Caki2 (cell line): ENCODE measurements around the gene TARP.

Experiments
- DNase-seq: peaks from one replicate; pipeline ENCODE4 v3.0.0-alpha.2; 2015; ENCODE audit warnings: low read depth
- in situ Hi-C: cut with HindIII; loops from 2 replicates; pipeline ENCODE4 v1.10.0; 2016; ENCODE audit warnings: low sequenced_read_pairs, low pct_unique_long_range_greater_than_20kb, mixed read lengths

Gene TARP

GRCh38 chr7:38307640-38308039 is 34.2 kb upstream of the TARP start:
- in situ Hi-C loops, result loop anchor here (25.0 kb wide), 1 partner anchor 395 kb away; the partner anchor contains the start of genes EPDR1 and SFRP4

DNA sequence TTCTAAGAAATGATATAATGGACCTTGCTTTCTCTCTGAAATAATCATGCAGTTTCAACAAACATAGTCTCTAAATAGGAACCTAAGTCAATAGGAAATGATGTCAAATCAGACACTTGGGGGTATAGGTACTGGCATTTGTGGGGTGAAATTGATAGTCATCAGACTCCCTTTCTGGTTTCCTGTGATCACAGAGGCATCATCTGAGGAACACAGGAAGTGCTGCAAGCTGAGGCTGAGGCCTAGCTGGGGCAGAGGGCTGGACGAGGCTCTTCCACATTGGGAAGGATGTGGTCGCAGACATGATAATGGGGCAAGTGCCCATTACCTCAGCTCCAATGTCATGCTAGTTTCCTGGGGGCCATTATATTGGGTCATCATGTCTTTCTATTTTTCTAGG is 33.5 kb upstream of the TARP start:
- DNase-seq, result no peak
- in situ Hi-C loops, result loop anchor here (25.0 kb wide), 1 partner anchor 395 kb away; the partner anchor contains the start of genes EPDR1 and SFRP4

More at GRCh38 chr7:38307640-38308039, 34.2 kb upstream of the TARP start:
- DNase-seq, result no peak

DNA sequence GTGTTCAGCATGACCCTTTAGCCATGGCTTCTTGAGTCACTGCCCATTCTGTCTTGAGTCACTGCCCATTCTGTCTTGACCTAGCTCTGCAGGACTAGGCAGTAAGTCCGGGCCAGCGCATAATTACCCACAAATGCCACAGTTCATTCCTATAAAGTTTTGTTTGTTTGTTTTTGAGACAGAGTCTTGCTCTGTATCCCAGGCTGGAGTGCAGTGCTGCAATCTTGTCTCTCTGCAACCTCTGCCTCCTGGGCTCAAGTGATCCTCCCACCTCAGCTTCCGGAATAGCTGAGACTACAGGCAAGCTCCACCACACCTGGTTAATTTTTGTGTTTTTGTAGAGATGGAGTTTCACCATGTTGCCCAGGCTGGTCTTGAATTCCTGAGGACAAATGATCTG is 32.7 kb upstream of the TARP start:
- DNase-seq, result peak; percentile 89
- in situ Hi-C loops, result loop anchor here (25.0 kb wide), 1 partner anchor 394 kb away; the partner anchor contains the start of genes EPDR1 and SFRP4

GRCh38 chr7:38303866-38304265 is 30.4 kb upstream of the TARP start:
- in situ Hi-C loops, result loop anchor here (25.0 kb wide), 1 partner anchor 392 kb away; the partner anchor contains the start of genes EPDR1 and SFRP4

DNA sequence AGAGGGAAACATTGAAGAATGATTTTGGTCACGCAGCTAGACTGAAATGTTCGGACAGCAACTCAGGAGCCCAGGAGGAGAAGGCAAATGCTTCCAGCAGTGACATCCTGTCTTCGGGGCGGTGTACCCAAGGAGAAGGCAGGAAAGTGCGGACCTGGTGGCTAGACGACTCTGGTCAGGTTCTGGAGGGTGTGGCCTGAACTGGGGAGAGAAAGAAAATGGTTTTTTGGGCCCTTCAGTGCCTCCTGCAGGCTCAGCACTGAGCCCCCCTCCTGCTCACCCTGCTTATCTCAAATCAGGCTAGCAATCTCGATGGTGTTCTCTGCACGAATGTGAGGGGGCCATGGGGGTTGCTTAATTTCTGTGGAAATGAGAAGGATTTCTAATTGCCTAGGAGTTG is 26.7 kb upstream of the TARP start:
- DNase-seq, result no peak
- in situ Hi-C loops, result loop anchor here (25.0 kb wide), 1 partner anchor 388 kb away; the partner anchor contains the start of genes EPDR1 and SFRP4

More at GRCh38 chr7:38303866-38304265, 30.4 kb upstream of the TARP start:
- DNase-seq, result no peak

DNA sequence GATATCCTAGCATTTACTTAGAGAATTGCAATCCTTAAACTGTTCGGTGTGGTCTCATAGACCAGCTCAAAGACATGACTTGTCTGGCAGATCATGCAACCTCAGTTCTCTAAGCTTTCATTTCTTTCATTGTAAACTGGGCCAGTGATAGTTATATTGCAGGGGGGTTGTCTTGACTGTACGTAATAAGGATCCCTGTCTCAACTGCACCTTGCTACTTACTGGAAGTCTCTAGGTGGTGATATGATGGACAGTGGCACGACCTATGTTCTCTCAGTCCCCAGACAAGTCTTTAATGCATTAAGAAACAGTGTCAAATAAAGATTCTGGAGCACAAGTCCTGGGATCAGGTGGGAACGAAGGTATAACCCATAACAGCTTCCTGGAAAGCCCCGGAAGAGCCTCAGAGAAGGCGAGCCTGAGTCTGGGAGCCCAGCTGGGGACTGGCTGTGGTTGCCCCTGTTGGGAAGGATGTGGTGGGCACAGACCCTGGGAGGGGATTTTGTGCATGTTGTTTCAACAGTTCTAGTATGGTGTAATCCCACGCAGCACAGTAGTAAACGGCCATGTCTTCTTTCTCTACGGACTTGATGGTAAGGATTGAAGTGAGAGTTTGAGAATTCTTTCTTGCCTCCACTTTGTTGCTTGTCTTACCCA is 26.0 kb upstream of the TARP start:
- in situ Hi-C loops, result no loop called here
- no peak for DNase-seq

- no peak for DNase-seq
- in situ Hi-C loops, result no loop called here
Observed at GRCh38 chr7:38296059-38296857, 22.8 kb upstream of the TARP start.

- in situ Hi-C loops, result no loop called here
- peak; percentile 28 for DNase-seq
Observed at GRCh38 chr7:38294926-38295325, 21.5 kb upstream of the TARP start.

GRCh38 chr7:38292442-38292841 is 19.0 kb upstream of the TARP start:
- in situ Hi-C loops, result no loop called here
- DNase-seq, result no peak

DNA sequence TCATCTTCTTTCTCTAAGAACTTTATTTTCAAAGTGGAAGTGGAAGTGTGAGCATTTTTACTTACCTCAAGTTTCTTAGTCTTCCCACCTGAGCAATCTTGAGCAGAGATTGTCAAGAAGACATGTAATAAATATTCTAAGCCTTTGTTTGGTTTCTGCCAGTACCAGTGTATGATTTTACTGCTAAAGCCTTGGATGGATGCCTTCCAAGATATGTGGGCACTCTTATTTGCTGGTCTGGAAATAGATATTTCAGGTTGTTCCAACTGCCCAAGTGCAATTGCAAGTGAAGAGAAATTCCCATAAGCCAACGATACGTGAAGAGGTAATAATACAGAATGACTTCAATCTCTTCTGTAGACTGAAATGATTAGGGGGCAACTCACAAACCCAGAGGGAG is 18.2 kb upstream of the TARP start:
- in situ Hi-C loops, result no loop called here
- DNase-seq, result no peak

GRCh38 chr7:38291117-38291647 is 17.7 kb upstream of the TARP start:
- DNase-seq, result no peak
- in situ Hi-C loops, result no loop called here

DNA sequence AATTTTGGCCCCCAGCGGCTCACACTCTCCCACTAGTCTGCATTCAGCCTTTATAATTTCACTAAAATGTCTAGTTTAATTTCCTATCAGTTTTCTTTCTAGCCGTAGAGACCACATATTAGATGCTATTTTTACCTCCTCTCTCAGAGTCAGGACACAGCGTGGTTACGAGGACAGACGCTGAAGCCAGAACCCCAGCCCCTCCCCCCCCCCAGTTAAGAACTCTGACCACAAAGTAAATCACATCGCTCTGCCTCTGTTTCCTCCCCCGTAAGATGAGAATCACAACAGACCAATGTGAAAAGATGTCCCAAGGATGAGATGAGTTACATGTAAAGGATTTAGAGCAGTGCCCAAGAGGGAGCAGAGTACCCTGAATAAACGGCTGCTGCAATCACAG is 11.1 kb upstream of the TARP start:
- DNase-seq, result no peak
- in situ Hi-C loops, result no loop called here

GRCh38 chr7:38283809-38284208 is 10.4 kb upstream of the TARP start:
- in situ Hi-C loops, result no loop called here

DNA sequence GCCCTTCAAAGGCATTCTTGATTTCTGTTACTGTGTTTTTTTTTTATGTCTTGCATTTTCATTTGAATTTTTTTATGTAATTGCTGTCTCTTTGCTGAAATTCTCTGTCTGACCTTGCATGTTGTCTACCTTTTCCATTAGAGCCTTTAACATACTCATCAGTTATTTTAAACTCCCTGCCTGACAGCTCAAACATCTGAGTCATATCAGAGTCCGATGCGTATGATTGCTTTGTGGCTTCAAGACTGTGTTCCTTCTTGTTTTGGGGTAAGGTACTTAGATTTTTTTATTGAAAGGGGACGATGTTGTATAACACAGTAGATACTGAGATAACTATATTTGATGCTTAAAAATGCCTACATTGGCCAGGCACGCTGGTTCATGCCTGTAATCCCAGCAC is 9.7 kb upstream of the TARP start:
- no peak for DNase-seq
- in situ Hi-C loops, result no loop called here

More at GRCh38 chr7:38283809-38284208, 10.4 kb upstream of the TARP start:
- DNase-seq, result no peak

GRCh38 chr7:38282081-38282480 is 8.6 kb upstream of the TARP start:
- DNase-seq, result no peak
- in situ Hi-C loops, result no loop called here

GRCh38 chr7:38281266-38281665 is 7.8 kb upstream of the TARP start:
- in situ Hi-C loops, result no loop called here
- no peak for DNase-seq

DNA sequence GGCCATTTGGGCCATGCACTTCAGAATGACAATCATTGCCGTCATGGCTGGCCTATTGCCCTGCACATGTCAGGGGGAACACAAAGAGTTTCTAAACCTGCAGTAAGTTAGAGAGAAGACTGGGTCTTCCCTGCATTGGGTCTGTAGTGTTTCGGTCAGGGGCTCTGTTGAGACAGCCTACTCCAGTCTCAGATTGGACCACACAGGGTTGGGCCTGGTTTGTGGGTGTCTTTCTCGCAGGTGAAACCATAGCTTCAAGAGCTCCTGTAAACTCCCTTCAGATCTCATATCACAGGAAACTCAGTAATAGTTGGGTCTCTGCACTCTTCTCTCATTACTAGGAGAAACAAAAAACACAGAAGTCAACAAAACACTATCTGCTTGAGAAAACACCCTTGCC is 7.3 kb upstream of the TARP start:
- in situ Hi-C loops, result no loop called here
- DNase-seq, result no peak

DNA sequence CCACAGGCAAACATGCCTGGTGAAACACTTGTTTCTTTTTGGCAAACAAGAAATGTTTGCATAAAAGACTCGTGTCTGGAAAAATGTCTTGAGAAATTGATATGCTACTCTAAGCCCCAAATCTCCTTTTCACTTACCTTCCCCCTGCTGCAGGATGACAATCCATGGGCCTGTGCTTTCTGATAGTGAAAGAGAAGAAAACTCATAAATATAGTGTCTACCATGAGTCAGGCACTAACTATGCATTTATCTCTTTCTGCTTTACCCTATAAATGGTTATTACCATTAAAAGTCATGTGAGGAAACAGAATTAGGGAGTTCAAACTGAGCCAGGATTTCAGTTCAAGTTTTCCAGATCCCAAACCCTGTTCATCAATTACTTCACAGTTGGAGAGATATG is 6.6 kb upstream of the TARP start:
- DNase-seq, result no peak
- in situ Hi-C loops, result no loop called here
